Anterior cingulate cortex (tissue), 58 donors: Measurements from ENCODE around the gene SCFD2.
"Not testable (repeated sequence)": the region's sequence is repeated elsewhere in the genome, so short reads cannot be mapped to it uniquely, and the experiment has no call there.

ENCODE experiments used
- DNase-seq, 58 donors: peaks; one replicate each; lab custom pipeline; 2025; lab: John Stamatoyannopoulos, UW

Gene SCFD2

DNA sequence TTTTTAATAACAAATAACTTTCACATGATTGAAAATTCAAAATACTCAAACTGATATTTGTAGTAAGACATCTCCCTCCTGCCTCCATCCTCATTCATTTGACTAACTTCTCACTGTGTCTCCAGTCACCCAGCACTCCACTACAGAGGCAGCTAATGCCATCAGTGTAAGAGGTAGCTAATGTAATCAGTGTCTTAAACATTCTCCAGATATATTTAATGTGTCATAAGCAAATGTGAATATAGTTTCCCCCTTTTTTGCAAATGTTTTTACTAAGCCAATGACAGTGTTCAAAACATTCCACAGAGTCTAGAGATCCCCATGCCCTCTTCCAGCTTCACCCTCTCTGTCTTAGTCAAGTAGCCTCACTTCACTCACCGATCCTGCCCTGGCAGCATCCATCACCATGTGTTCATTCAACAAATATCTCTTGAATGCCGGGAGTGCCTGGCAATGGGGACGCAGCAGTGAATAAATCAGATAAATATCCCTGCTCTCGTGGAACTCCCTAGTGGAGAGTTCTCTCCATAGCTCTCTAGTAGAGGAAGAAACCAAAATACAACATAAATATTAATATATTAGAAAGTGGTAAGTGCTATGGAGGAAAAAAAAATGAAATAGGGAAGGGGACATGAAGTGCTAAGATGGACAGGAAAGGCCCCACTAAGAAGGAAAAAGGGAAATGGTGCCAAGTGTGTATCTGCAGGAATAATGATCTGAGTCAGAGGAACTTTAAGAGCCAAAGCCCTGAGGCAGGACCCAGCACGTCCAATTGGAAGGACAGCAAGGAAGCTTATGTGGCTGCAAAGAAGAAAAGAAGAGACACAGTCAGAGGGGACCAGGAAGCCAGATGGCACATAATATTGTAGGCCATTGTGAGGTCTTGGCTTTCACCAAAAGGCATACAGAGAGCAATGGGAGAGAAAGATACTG lies 18.7 kb downstream of the SCFD2 start:
- DNase-seq: peak in 9 of 58 donors; percentile 1 to 30 (median 8)

DNA sequence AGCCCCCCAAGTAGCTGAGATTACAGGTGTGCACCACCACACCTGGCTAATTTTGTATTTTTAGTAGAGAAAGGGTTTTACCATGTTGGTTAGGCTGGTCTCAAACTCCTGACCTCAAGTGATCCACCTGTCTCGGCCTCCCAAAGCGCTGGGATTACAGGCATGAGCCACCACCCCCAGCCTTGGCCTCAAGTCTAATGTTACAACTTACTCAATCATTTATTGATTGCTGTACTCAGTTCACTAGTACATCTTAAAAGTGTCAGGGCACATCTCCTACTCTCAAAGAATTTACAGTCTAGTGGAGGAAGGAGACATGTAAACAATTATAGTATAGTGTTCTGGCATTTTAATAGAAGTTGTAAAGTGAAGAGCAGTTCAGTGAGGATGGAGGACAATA lies 19.5 kb downstream of the SCFD2 start:
- DNase-seq: not testable (repeated sequence)

DNA sequence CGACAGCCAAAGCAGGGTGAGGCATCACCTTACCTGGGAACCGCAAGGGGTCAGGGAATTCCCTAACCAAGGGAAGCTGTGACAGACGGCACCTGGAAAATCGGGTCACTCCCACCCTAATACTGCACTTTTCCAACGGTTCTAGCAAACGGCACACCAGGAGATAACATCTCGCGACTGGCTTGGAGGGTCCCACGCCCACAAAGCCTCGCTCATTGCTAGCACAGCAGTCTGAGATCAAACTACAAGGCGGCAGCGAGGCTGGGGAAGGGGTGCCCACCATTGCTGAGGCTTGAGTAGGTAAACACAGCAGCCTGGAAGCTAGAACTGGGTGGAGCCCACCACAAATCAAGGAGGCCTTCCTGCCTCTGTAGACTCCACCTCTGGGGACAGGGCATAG lies 25.7 kb downstream of the SCFD2 start:
- DNase-seq: not testable (repeated sequence)

DNA sequence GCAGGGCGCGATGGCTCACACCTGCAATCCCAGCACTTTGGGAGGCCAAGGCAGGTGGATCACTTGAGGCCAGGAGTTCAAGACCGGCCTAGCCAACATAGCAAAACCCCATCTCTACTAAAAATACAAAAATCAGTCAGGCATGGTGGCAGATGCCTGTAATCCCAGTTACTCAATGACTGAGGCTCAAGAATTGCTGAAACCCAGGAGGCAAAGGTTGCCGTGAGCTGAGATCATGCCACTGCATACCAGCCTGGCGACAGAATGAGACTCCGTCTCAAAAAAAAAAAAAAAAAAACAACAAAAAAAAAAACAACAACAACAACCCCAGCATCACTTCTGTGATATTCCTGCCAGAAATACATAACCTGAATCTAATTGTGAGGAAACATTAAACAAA lies 30.9 kb downstream of the SCFD2 start:
- not testable (repeated sequence) for DNase-seq

DNA sequence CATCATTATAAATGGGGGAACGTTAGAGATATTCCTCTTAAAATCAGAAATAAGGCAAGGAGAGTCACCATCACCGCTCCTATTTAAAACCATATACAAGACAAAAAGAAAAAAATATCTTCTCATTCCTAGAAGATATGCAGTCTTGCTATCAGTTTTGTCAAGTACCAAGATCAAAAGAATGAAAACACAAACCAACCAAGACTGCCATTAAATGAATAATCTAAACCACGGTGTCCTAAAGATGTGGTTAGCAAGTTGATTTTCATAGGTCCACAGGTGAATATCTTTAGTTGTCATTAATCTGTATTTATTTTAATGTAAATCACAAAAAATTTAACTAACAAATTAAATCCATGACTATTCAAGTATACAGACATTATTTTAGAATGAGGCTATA lies 39.3 kb downstream of the SCFD2 start:
- DNase-seq: no peak

DNA sequence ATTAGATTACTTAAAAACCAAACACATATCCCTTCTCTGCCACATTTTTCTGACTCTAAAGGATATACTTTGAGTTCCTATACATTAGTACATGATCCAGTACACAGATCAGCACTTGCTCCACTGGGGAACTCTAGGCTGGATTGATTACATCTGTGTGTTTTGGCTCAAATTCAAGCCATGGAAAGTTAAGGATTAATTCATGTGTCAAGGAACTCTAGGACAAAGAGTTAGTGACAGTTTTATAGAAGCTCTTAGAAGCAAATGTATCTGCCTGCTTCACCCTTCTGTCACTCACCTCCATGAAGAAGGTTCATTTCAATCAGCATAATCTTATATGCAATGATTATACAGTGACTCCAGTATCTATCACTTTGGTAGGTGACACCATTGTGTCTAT lies 43.2 kb downstream of the SCFD2 start:
- no peak for DNase-seq

DNA sequence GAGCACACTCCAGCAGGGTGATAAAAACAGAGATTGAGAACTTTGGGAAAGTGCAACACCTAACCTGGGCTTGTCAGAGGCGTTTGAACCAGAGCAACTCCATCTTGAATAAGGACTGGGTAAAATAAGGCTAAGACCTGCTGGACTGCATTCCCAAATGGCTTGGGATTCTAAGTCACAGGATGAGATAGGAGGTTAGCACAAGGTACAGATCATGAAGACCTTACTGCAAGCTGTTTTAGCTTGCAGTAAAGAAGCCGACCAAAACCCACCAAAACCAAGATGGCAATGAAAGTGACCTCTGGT lies 43.9 kb downstream of the SCFD2 start:
- no peak for DNase-seq

DNA sequence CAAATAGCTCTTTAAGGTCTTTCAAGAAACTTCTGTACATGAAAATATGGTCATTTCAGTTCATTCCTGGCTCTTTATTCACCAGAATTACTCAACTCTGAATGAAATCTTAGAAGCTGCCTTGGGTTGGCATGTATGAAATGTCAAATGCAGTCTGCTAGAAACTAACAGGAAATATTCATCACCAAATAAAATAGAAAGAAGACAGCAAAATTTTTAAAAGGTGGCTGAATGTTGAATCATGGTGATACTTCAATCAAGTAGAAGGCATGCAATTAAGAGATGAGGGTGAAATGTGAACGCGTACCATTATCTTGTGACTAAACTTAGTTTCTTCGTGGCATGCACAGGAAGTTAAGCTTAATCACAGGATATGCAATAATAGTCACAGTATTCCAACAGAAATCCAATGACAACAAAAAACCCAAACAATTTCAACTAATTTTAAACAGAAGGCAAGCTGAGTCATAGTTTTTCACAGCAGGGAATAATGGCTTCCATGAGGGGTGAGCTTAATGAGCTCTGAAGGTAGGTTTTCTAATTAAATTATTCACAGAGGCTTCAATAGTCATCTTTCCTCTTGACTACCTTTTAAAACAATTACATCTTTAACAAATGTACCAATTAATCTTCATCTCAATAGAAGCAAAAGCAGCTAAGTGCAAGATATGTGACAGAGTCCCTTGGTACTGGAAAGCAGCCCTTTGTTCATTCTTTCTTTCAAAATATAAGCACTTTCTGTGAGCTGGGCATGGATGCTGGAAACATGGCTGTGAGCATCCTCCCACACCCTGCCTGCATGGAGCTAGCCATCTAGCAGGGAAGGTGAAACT lies 44.5 kb downstream of the SCFD2 start:
- no peak for DNase-seq

DNA sequence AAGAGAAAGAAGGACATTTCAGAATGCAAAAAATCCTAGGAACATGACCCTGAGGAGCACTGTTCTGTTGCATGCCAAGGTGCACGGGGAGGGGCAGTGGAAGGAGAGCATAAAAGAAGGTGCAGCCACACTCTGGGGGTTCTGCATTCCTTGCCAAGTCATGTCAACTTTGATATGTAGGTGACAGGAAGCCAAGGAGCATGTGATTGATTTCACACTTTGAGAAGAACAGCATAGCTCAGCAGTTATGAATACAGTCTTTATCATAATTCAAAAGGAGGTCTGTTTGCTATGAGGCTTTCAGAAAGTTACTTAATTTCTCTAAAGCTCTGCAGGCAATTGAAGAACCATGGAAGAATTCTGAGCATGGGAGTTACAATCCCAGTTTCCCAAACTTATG lies 50.6 kb downstream of the SCFD2 start:
- DNase-seq: no peak

DNA sequence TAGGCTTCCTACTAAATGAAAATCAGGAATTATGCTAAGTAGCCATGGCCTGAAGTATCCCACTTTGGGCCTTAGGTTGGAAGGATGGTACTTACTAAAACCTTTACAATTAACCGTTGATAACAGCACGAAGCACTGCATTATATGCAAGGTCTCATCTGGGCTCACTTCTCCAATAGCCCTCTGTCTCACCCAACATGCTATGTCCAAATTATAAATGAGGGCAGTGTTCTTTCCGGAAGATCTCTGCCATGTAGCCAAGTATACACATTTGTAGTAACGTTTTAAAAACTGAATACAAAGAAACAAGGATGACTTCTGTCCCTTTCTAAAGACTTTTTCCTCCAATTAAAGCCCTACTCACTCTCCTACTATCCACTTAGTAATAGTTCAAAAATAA lies 51.6 kb downstream of the SCFD2 start:
- peak in 3 of 58 donors; percentile 1 to 14 (median 2) for DNase-seq

DNA sequence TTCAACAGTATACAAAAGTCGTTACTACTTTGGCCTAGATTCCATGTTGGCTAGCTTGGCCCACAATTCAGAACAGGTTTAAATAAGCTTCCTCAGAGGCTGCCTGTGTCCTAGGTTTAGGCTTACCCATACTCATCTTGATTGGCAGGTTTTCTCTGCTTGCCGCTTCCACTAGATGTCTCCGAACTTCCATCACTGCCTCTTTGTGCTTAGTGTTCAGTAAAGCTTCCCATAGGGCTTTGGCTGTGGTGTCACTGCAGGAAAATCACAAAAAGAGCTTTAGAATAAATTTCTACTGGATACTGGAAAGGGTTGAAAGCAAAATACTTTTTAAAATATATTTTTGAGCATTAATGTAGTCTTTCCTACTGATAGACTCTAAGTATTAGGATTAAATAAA lies 52.4 kb downstream of the SCFD2 start:
- DNase-seq: peak in 19 of 58 donors; percentile 1 to 41 (median 9)

DNA sequence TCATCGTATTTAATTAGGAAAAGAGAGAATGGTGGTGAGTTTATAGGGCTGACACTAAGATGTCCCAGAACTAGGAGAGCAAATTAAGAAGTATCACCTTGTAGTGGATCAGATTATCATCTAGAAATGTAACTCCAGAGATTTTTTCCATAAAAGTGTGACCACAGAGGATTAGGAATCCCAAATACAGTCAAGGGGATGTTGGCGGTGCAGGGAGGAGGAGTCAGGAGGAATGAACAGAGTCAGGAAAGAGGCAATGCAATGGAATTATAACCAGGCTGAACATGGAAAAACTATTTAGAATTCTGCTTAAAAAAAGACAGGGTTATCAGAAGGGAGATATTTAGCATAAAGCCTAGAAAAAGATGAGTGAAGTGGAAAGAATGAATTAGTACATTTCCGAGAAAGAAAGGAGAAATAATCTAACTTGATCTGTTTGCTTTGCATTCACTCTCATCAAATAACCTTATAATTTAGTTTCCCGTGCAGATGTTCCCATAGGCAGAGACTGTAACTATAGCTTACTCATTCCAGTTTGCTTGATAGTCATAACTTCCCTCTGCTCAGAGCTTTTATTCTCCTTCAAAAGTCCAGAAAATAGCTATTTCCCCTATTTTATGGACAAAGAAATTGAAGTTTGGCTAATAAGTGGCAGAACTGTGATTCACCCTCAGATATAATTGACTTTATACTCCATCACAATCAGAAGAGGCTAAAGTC lies 56.4 kb downstream of the SCFD2 start:
- DNase-seq: no peak

DNA sequence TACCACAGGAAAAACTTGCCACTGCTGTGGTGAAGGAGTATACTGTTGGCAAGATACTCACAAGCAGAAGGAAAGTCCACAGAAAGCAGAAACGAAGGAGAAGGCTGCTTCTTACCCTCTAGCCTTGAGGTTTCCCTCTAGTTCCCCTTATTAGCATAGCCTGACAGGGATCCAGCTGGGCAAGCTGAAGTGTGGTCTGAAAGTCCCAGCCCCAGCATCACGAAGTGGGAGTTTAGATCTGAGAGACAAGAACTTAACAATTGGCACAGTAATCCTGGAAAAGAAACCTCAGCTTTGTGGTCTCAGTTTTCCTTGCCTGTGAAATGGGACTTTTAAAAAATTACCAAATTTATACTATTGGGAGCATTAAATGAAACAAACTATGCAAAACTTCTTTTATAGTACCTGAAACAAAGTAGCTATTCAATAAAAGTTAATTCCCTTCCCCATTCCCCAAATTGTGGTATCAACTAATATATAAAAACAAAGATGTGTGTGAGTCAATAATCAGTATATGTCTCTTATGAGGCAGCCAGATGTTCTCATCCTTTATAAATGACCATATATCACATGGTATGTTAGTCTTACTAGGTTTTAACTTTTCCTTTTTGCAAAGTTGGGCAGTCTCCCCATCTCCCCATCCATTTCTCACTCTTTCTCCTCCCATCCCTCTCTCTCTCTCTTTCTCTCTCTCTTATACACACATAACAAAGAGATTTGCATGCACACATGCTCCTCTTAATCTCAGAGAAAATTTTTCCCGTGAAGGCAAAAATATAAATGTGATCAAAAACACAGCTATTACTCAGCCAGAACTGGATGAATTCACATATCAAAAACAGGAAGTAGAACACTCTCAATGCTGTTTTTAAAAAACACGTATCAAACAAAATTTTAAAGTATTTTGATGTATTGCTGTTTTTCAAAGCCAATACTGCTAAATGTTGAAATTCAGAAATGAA lies 57.8 kb downstream of the SCFD2 start:
- no peak for DNase-seq

DNA sequence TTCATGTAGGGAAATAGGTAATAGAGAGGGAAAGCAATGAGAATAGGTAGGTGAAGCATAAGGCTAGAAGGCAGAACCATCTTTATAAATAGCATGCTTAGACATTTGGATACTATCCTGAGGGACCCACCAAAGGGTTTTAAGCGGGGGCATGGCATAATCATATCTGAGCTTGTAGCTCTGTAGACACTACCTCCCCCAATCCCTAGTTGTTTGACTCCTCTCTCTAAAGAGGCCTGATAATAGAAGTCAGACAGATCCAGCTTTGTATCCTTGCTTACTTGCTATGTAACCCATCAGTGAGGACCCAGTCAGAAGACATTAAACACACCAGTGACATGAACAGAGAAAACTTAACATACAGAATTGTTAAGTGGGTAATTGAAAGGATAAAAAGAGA lies 58.7 kb downstream of the SCFD2 start:
- DNase-seq: no peak

DNA sequence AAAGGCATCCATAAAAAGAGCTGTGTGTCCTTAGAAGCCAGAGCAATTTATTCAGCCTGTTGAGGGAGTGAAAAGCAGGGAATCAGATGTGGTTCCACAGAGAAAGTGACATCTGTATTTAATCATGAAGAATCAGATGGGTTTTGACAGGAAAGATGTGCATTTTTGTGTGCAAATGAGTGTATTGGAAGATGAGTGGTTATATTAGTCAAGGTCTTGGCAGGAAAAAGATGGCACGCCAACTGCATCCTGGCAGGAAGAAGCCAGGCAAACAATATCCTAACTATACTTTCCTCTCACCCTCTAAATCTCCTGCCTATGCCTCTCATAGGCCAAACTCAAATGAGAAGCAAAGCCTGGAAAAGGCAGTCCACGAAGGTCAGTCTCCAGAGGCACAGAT lies 59.1 kb downstream of the SCFD2 start:
- no peak for DNase-seq

DNA sequence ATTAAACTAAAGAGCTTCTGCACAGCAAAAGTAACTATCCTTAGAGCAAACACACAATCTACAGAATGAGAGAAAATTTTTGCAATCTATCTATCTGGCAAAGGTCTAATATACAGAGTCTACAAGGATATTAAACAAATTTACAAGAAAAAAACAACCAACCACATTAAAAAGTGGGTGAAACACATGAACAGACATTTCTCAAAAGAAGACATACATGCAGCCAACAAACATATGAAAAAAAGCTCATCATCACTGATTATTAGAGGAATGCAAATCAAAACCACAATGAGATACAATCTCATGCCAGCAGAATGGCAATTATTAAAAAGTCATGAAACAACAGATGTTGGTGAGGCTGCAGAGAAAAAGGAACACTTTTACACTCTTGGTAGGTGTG lies 73.7 kb downstream of the SCFD2 start:
- DNase-seq: not testable (repeated sequence)

DNA sequence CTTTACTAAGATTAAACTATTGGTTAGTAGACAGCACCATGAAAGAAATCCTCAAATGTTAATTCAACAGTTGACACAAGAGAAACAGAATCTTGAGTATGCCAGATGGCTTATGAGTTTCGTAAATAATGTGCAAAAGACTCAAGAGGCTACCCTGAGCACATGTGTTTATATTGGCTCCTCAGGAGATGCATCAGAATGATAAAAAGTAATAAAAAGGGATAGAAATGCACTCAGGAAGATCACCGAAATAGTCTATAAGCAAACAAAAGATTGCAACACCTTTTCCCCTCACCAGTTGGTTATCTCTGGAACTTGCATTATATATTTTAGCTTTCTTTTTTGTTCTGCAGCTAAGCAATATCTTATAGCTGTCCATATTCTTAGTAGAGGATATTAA lies 84.4 kb downstream of the SCFD2 start:
- no peak for DNase-seq

DNA sequence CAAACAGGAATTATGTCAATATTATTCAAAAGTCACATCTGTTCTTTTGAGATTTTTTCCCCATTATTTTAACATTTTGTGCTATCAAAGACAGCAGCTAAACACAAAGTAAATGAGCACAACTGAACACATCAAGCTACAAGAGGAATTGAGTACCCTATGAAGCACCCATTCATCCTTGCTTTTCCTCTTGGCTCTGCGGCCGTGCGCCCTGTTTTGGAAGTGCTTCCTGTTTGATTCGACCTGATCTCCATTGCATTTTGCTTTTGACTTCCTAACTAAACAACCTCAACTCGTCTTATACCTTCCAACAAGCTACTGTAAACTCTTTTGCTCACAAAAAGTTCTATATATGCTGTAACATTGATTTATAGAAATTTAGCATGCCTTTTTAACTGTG lies 85.0 kb downstream of the SCFD2 start:
- no peak for DNase-seq

DNA sequence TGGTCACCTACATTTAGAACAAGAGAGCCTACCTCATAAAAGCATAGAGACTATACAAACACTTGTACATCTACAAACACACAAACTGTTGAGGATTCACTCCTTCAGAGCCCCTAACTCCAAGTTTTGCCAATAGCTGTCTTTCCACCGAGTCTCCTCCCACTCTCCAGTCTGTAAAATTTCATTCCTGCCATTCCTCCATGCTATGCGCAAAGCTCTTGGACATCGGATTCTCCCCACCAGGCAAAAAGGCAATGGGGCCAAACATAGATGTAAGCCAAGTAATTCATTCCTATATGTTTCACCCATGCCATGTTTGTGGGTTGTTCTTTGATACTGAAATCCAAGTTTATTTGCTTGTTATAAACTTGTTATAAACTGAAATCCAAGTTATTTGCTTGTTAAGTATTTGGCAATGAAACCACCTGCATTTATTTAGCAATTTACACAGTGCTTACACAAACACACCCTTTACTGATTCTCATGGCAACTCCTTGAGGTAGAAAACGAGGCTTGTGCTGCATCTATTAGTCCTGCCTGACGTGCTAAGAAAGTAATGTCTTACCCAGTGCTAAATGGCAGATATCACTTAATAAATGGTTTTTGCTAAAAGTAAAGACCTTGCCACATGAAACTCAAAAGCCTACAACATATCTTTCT lies 91.1 kb downstream of the SCFD2 start:
- no peak for DNase-seq
